GM12878 (cell line): ENCODE measurements around the gene C8B. TPM values are rescaled to one million over a fixed set of nuclear protein-coding genes. Genes with fewer than 3 reads are reported as not detected.

Experiments
- ATAC-seq: fragments of 200-7000 bp; cut with Tn5 transposase; 3 replicates; pipeline ENCODE4 v1.9.1; 2020; ENCODE audit warnings: mild to moderate bottlenecking, moderate library complexity
- BruUV-seq: library from RNA; stranded (reverse); fragments of 400-500 nt; replicated peaks from 2 replicates; lab custom pipeline; 2021; lab: Mats Ljungman, UMichigan
- CTCF ChIA-PET: fragments of 300-600 bp; sonication (Branson Sonifier 250); formaldehyde crosslinking; extraction: SDS; loops from one replicate; lab custom pipeline; 2021; ENCODE audit warnings: inconsistent platforms; lab: Yijun Ruan, JAX
- POLR2A ChIA-PET: fragments of 350-600 bp; formaldehyde crosslinking; extraction: SDS; loops from one replicate; lab custom pipeline; 2021; ENCODE audit warnings: inconsistent platforms; lab: Charles Lee
- RAD21 ChIA-PET: fragments of 300-600 bp; sonication (Branson Sonifier 250); formaldehyde crosslinking; loops from one replicate; lab custom pipeline; 2023; ENCODE audit warnings: antibody characterized with exemption; ENCODE audit not compliant: unreplicated experiment; lab: Charles Lee
- SMC1A ChIA-PET: fragments of 300-600 bp; sonication (Branson Sonifier 250); formaldehyde crosslinking; loops from one replicate; lab custom pipeline; 2023; ENCODE audit not compliant: unreplicated experiment, uncharacterized antibody; lab: Charles Lee
- DNase-seq: peaks from one replicate; pipeline ENCODE4 v3.0.0-alpha.2; 2011; ENCODE audit warnings: low read depth, low spot score
- FAIRE-seq: peaks from 3 replicates; lab custom pipeline; 2011; peaks lifted over from hg19 to GRCh38; lab: Jason Lieb, UNC
- H2AFZ ChIP-seq: 2 replicates; pipeline ENCODE4 v1.6.0; 2011; ENCODE audit warnings: low read depth, low read length, control low read depth; ENCODE audit not compliant: control insufficient read depth
- H3K27ac ChIP-seq: 2 replicates; pipeline ENCODE4 v1.5.1; 2011; ENCODE audit warnings: control low read depth; ENCODE audit not compliant: control insufficient read depth, insufficient read depth
- H3K27me3 ChIP-seq, 2 experiments: replicated peaks in 1 of 2; 2 replicates each; pipeline versions ENCODE4 v1.6.0 to v1.6.1; 2011; ENCODE audit warnings: low read length in 1 of 2; ENCODE audit not compliant: control insufficient read depth in 2 of 2, insufficient read depth in 2 of 2
- H3K36me3 ChIP-seq, 2 experiments: 2 replicates each; pipeline ENCODE4 v1.5.1; 2011; ENCODE audit warnings: low read length in 1 of 2; ENCODE audit not compliant: control insufficient read depth in 2 of 2, insufficient read depth in 2 of 2
- H3K4me1 ChIP-seq: 2 replicates; pipeline ENCODE4 v1.6.1; 2011; ENCODE audit warnings: mild to moderate bottlenecking, low read length, moderate library complexity, mixed read lengths; ENCODE audit not compliant: control insufficient read depth, insufficient read depth
- H3K4me2 ChIP-seq: 2 replicates; pipeline ENCODE4 v1.6.0; 2011; ENCODE audit warnings: control low read depth; ENCODE audit not compliant: control insufficient read depth, insufficient read depth
- H3K4me3 ChIP-seq: fragments of 200-600 bp; sonication (generic); 2 replicates; pipeline ENCODE4 v1.5.1; 2016
- H3K79me2 ChIP-seq: 2 replicates; pipeline ENCODE4 v1.6.0; 2011; ENCODE audit warnings: low read length; ENCODE audit not compliant: control insufficient read depth, insufficient read depth
- H3K9ac ChIP-seq: 2 replicates; pipeline ENCODE4 v1.8.0; 2011; ENCODE audit warnings: low read length, control low read depth, mixed read lengths; ENCODE audit not compliant: control insufficient read depth, insufficient read depth
- H3K9me3 ChIP-seq: replicated peaks from 3 replicates; pipeline ENCODE4 v1.5.1; 2011; ENCODE audit warnings: mild to moderate bottlenecking, low read length; ENCODE audit not compliant: control insufficient read depth, insufficient read depth
- H4K20me1 ChIP-seq: 2 replicates; pipeline ENCODE4 v1.6.0; 2011; ENCODE audit not compliant: control insufficient read depth, insufficient read depth
- BACH1 ChIP-seq: fragments of 450-650 bp; IDR thresholded peaks from 2 replicates; pipeline ENCODE4 v1.6.1; 2017; ENCODE audit warnings: mild to moderate bottlenecking, borderline replicate concordance
- CBX5 ChIP-seq: sonication (generic); IDR thresholded peaks from 2 replicates; pipeline ENCODE4 v1.6.1; 2016; ENCODE audit warnings: low read depth, moderate library complexity, mild to moderate bottlenecking, inconsistent platforms
- HCFC1 ChIP-seq: fragments of 150-350 bp; IDR thresholded peaks from 2 replicates; pipeline ENCODE4 v1.6.1; 2014; ENCODE audit warnings: low read length
- KDM1A ChIP-seq: fragments of 200-600 bp; sonication (generic); IDR thresholded peaks from 2 replicates; pipeline ENCODE4 v1.6.1; 2016; ENCODE audit warnings: borderline replicate concordance
- NR2C2 ChIP-seq: IDR thresholded peaks from 2 replicates; pipeline ENCODE4 v1.6.1; 2011; ENCODE audit warnings: borderline replicate concordance, low read depth; ENCODE audit not compliant: control insufficient read depth, insufficient read length
- RB1 ChIP-seq: fragments of 450-650 bp; formaldehyde crosslinking; IDR thresholded peaks from 2 replicates; pipeline ENCODE4 v1.6.1; 2017; ENCODE audit warnings: mild to moderate bottlenecking, borderline replicate concordance
- SIN3A ChIP-seq: IDR thresholded peaks from 2 replicates; pipeline ENCODE4 v1.6.1; 2012; ENCODE audit warnings: low read depth, low read length, improper control_type of control experiment
- SUZ12 ChIP-seq: fragments of 200-600 bp; sonication (generic); IDR thresholded peaks from one replicate; pipeline ENCODE4 v1.6.1; 2018; ENCODE audit warnings: antibody characterized with exemption, mild to moderate bottlenecking; ENCODE audit not compliant: unreplicated experiment
- ZSCAN29 ChIP-seq: fragments of 450-650 bp; IDR thresholded peaks from 2 replicates; pipeline ENCODE4 v1.6.1; 2017; ENCODE audit warnings: mild to moderate bottlenecking, moderate library complexity
- WGBS: methylation state at CpG from one replicate; pipeline ENCODE4 v1.1.6; 2016; ENCODE audit warnings: low lambda C conversion rate; ENCODE audit not compliant: insufficient replicate concordance, insufficient coverage; ENCODE audit errors: missing lambda C conversion rate; 5-methylcytosine and 5-hydroxymethylcytosine counted together
- in situ Hi-C: fragments of 300-500 bp; cut with MboI; formaldehyde crosslinking; loops from 9 replicates; pipeline ENCODE4 v1.14.3; 2018; ENCODE audit warnings: mixed read lengths
- intact Hi-C: fragments of 100-400 bp; cut with micrococcal nuclease; formaldehyde crosslinking; loops from one replicate; pipeline ENCODE4 v1.14.2; 2022; ENCODE audit not compliant: unreplicated experiment
- polyA plus RNA-seq, 11 experiments: library from polyadenylated mRNA; depleted of rRNA in 4 of 11; unstranded in 6 of 11; stranded (reverse) in 5 of 11; fragments of >200 nt; fragmentation: Nextera tagmentation in 4 of 11; fragmentation: Illumina TruSeq in 1 of 11; extraction: Ambion mirVana in 4 of 11; extraction: Trizol in 1 of 11; gene quantifications; 1 replicate in 1 of 11; 2 replicates in 10 of 11; pipeline versions ENCODE4 v1.2.1 to v1.2.3, GENCODE V29; 2011 to 2016; ENCODE audit warnings: inconsistent platforms in 2 of 11, missing spikeins in 2 of 11, low read depth in 1 of 11
- total RNA-seq, 4 experiments: library from RNA; depleted of rRNA in 3 of 4; stranded (reverse); fragments of >200 nt in 3 of 4; fragmentation: Illumina TruSeq in 1 of 4; extraction: Trizol in 1 of 4; gene quantifications; 2 replicates each; pipeline versions ENCODE4 v1.2.1 to v1.2.3, GENCODE V29; 2013 to 2021

Gene C8B
- total and polyA plus RNA-seq, 10 of the 15 experiments (the other 5 are each of a cell fraction or from before 2014, with no cell fraction given), result not detected

- Histone ChIP-seq H3K4me3 (no peak overlapping the region), H2AFZ (no peak overlapping the region), H3K27ac (no peak overlapping the region), H3K36me3 (no peaks in the 10 kb centered on the region), H3K4me1 (no peaks in the 10 kb centered on the region), H3K27me3 (no peaks in the 10 kb centered on the region), H3K9me3 (no peaks in the 10 kb centered on the region), H4K20me1 (no peaks in the 10 kb centered on the region), H3K9ac (no peak overlapping the region), H3K4me2 (no peak overlapping the region), H3K79me2 (no peaks in the 10 kb centered on the region)
- 0% methylated on average over 4 of the region's 4 CpGs for WGBS
- ChIA-PET SMC1A (no interaction called here), POLR2A (no interaction called here), CTCF (interaction anchor here (1.4 kb wide), 1 partner anchor 132 kb away, joined by 4 read pairs; no protein-coding TSS in a partner anchor), RAD21 (no interaction called here)
- DNase-seq (no peak), ATAC-seq (no peak), FAIRE-seq (no peak)
- no TSS peak for BruUV-seq
- in situ Hi-C loops, result no loop called here
- TF ChIP-seq NR2C2 (no peak), SUZ12 (no peak), KDM1A (no peak)
- intact Hi-C loops, result no loop called here
Measured at GRCh38 chr1:56963667-56964066, 2.1 kb downstream of the C8B start.

DNA sequence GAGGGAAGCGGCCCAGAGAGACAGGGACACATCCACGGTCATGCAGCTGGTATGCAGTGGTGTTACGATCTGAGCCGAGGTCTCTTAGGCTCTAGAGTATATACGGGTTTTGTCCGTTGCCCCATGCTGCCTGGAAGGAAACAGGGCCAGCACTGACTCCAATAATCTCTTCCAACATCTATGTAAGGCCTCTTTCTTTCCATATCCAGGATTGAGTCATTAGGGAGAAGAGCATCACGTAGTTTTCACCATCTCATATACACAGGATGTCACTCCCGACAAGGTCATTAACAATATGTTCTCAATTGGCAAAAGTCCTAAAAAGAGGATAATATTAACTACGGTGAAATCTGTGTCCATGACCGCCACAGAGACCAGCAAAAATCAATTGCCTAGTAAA is 4.4 kb downstream of the C8B start:
- POLR2A ChIA-PET, result interaction anchor here (0.5 kb wide), 1 partner anchor 892 kb away, joined by 3 read pairs; no protein-coding TSS in a partner anchor
- ATAC-seq (no peak), DNase-seq (no peak), FAIRE-seq (no peak)
- Histone ChIP-seq H3K4me1 (no peaks in the 10 kb centered on the region), H3K4me3 (no peak overlapping the region), H3K4me2 (no peak overlapping the region), H2AFZ (no peak overlapping the region), H3K9me3 (no peaks in the 10 kb centered on the region), H3K27me3 (no peaks in the 10 kb centered on the region), H3K9ac (no peak overlapping the region), H3K27ac (no peak overlapping the region), H4K20me1 (no peaks in the 10 kb centered on the region), H3K36me3 (no peaks in the 10 kb centered on the region), H3K79me2 (no peaks in the 10 kb centered on the region)
- BruUV-seq, result no TSS peak
- intact Hi-C loops (no loop called here), in situ Hi-C loops (no loop called here)
- CTCF ChIA-PET, result no interaction called here
- RAD21 ChIA-PET, result no interaction called here
- SMC1A ChIA-PET, result no interaction called here
- 42% methylated on average over 10 of the region's 10 CpGs for WGBS
- TF ChIP-seq RB1 (no peak), ZSCAN29 (no peak), HCFC1 (no peak), CBX5 (no peak), SIN3A (no peak), BACH1 (no peak)
